MM.1S (cell line): ENCODE data around the gene OXCT1.

Experiments
- DNase-seq: peaks from one replicate; pipeline ENCODE4 v3.0.0-alpha.2; 2015
- H2AFZ ChIP-seq: fragments of 300-600 bp; sonication (generic); 2 replicates; pipeline ENCODE4 v1.6.0; 2016; ENCODE audit warnings: antibody characterized with exemption, low read length
- H3F3A ChIP-seq: fragments of 300-600 bp; sonication (generic); 2 replicates; pipeline ENCODE4 v1.6.1; 2016; ENCODE audit warnings: mild to moderate bottlenecking, antibody characterized with exemption, low read length, moderate library complexity, mixed read lengths; ENCODE audit not compliant: insufficient read depth
- H3K27ac ChIP-seq: fragments of 300-600 bp; sonication (generic); 2 replicates; pipeline ENCODE4 v1.5.1; 2016; ENCODE audit warnings: mild to moderate bottlenecking, low read length
- H3K27me3 ChIP-seq: fragments of 300-600 bp; sonication (generic); replicated peaks from 2 replicates; pipeline ENCODE4 v1.6.0; 2016; ENCODE audit warnings: low read length; ENCODE audit not compliant: insufficient read depth
- H3K36me3 ChIP-seq: fragments of 300-600 bp; sonication (generic); replicated peaks from 2 replicates; pipeline ENCODE4 v1.6.1; 2016; ENCODE audit warnings: mild to moderate bottlenecking, low read length, mixed read lengths; ENCODE audit not compliant: insufficient read depth
- H3K4me1 ChIP-seq: fragments of 300-600 bp; sonication (generic); 2 replicates; pipeline ENCODE4 v1.6.1; 2016; ENCODE audit warnings: low read length, mixed read lengths
- H3K4me2 ChIP-seq: fragments of 300-600 bp; sonication (generic); 2 replicates; pipeline ENCODE4 v1.6.0; 2016; ENCODE audit warnings: low read depth, low read length
- H3K4me3 ChIP-seq: fragments of 300-600 bp; sonication (generic); 2 replicates; pipeline ENCODE4 v1.5.1; 2016; ENCODE audit warnings: low read length, mixed read lengths
- H3K79me2 ChIP-seq: fragments of 300-600 bp; sonication (generic); 2 replicates; pipeline ENCODE4 v1.6.1; 2016; ENCODE audit warnings: mixed run types, low read length, mixed read lengths
- H3K9ac ChIP-seq: fragments of 300-600 bp; sonication (generic); 2 replicates; pipeline ENCODE4 v1.6.1; 2016; ENCODE audit warnings: low read length, mixed read lengths
- H3K9me2 ChIP-seq: fragments of 300-600 bp; sonication (generic); replicated peaks from 2 replicates; pipeline ENCODE4 v1.6.1; 2016; ENCODE audit warnings: mild to moderate bottlenecking, low read length, mixed read lengths; ENCODE audit not compliant: insufficient read depth
- H3K9me3 ChIP-seq: fragments of 300-600 bp; sonication (generic); replicated peaks from 2 replicates; pipeline ENCODE4 v1.6.1; 2016; ENCODE audit warnings: mild to moderate bottlenecking, low read length, mixed read lengths; ENCODE audit not compliant: insufficient read depth
- H4K20me1 ChIP-seq: fragments of 300-600 bp; sonication (generic); 2 replicates; pipeline ENCODE4 v1.6.1; 2016; ENCODE audit warnings: mild to moderate bottlenecking, low read length, moderate library complexity, mixed read lengths; ENCODE audit not compliant: insufficient read depth
- EZH2 ChIP-seq: fragments of 300-600 bp; sonication (generic); optimal IDR thresholded peaks from 2 replicates; pipeline ENCODE3; 2017; ENCODE audit warnings: low read depth, mild to moderate bottlenecking, antibody characterized with exemption, low read length, mixed read lengths
- EZH2phosphoT487 ChIP-seq: fragments of 300-600 bp; sonication (generic); IDR thresholded peaks from 2 replicates; pipeline ENCODE4 v1.6.1; 2018; ENCODE audit warnings: antibody characterized with exemption, low read length
- TF ChIP-seq, protein P1 (sequence below): fragments of 300-600 bp; sonication (generic); IDR thresholded peaks from 2 replicates; pipeline ENCODE4 v1.5.1; 2016; ENCODE audit warnings: antibody characterized with exemption, low read length, mixed read lengths

OXCT1 gene

DNA sequence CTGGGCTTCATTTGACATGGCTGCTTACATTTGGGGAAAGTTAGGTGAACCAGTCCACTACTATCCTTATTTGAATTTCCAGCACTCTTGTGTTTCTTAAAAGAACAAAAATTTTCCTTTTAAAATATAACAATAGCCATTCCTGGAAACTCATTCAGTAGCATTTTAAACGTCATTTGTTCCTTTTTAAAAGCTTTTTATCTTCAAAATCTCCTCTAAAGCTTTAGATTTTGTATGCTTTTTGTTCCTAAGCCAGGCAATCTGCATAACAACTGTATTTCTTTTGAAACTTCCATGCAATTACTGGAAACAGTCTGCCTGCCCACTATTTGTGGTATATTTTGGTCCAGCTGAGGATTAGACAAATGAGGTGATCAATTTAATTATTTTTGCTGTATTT, 187.6 kb downstream of the OXCT1 start:
- no peaks in the 10 kb centered on the region for H3F3A ChIP-seq
- TF ChIP-seq, protein P1, sequence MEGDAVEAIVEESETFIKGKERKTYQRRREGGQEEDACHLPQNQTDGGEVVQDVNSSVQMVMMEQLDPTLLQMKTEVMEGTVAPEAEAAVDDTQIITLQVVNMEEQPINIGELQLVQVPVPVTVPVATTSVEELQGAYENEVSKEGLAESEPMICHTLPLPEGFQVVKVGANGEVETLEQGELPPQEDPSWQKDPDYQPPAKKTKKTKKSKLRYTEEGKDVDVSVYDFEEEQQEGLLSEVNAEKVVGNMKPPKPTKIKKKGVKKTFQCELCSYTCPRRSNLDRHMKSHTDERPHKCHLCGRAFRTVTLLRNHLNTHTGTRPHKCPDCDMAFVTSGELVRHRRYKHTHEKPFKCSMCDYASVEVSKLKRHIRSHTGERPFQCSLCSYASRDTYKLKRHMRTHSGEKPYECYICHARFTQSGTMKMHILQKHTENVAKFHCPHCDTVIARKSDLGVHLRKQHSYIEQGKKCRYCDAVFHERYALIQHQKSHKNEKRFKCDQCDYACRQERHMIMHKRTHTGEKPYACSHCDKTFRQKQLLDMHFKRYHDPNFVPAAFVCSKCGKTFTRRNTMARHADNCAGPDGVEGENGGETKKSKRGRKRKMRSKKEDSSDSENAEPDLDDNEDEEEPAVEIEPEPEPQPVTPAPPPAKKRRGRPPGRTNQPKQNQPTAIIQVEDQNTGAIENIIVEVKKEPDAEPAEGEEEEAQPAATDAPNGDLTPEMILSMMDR = no peak
- TF ChIP-seq EZH2 = no peak
- no peak for TF ChIP-seq EZH2phosphoT487
- no peak overlapping the region for H3K27ac ChIP-seq
- no peak for DNase-seq
- no peaks in the 10 kb centered on the region for H3K4me1 ChIP-seq
- H3K79me2 ChIP-seq = no peaks in the 10 kb centered on the region
- H3K4me2 ChIP-seq = no peak overlapping the region
- no peak overlapping the region for H3K4me3 ChIP-seq
- H3K9me2 ChIP-seq = no peaks in the 10 kb centered on the region
- no peak overlapping the region for H2AFZ ChIP-seq
- no peak overlapping the region for H3K9ac ChIP-seq
- H3K27me3 ChIP-seq = no peaks in the 10 kb centered on the region
- H3K36me3 ChIP-seq = no peaks in the 10 kb centered on the region
- no peaks in the 10 kb centered on the region for H4K20me1 ChIP-seq
- no peaks in the 10 kb centered on the region for H3K9me3 ChIP-seq

DNA sequence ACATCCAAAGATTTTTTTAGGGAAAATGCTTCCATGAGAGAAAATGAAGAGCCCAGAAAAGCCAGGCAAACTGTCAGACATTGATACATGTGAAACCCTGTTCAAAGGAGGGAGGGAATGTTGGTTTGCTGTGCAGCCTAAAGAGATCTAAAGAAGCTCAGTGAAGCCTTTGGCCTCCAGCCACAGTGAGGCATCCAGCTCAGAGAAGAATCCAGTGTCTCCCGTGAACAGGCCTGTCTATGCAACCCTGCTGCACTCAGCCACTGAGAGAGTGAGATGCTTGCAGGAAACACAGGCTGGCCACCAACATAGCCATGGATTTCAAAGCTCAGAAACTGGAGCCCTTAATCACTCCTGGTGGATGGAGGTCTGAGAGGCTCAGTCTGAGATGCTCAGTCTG, 188.4 kb downstream of the OXCT1 start:
- Histone ChIP-seq H3K4me3 (no peak overlapping the region), H3K27ac (no peak overlapping the region), H3K9ac (no peak overlapping the region), H3K27me3 (no peaks in the 10 kb centered on the region), H3K4me2 (no peak overlapping the region), H3K36me3 (no peaks in the 10 kb centered on the region), H3K9me3 (no peaks in the 10 kb centered on the region), H3K9me2 (no peaks in the 10 kb centered on the region), H3K79me2 (no peaks in the 10 kb centered on the region), H3K4me1 (no peaks in the 10 kb centered on the region), H4K20me1 (no peaks in the 10 kb centered on the region), H3F3A (no peaks in the 10 kb centered on the region), H2AFZ (no peak overlapping the region)
- TF ChIP-seq, protein P1 = no peak
- no peak for TF ChIP-seq EZH2phosphoT487
- no peak for TF ChIP-seq EZH2
- no peak for DNase-seq
